Activated naive CD8-positive, alpha-beta T cell treated with anti-CD3 and anti-CD28 coated beads for 36 hours (primary cell): Measurements from ENCODE around the gene IFT27. TPM values are rescaled to one million over a fixed set of nuclear protein-coding genes. Genes with fewer than 3 reads are reported as not detected.

Experiments
- DNase-seq: peaks from one replicate; pipeline ENCODE4 v3.0.0; 2021
- H3K27ac Mint-ChIP-seq: one replicate; pipeline ENCODE4 v1.8.0; 2022; ENCODE audit warnings: mild to moderate bottlenecking, moderate library complexity, mixed read lengths
- H3K27me3 Mint-ChIP-seq: one replicate; pipeline ENCODE4 v1.8.0; 2022; ENCODE audit warnings: mild to moderate bottlenecking, mixed read lengths
- H3K36me3 Mint-ChIP-seq: one replicate; pipeline ENCODE4 v1.8.0; 2021; ENCODE audit warnings: mild to moderate bottlenecking, mixed read lengths
- H3K4me1 Mint-ChIP-seq: one replicate; pipeline ENCODE4 v1.8.0; 2021; ENCODE audit warnings: mixed read lengths
- H3K4me3 Mint-ChIP-seq: one replicate; pipeline ENCODE4 v1.8.0; 2022; ENCODE audit warnings: mild to moderate bottlenecking, moderate library complexity, mixed read lengths
- H3K9me3 Mint-ChIP-seq: one replicate; pipeline ENCODE4 v1.8.0; 2022; ENCODE audit warnings: mixed read lengths
- total RNA-seq, 2 experiments: library from RNA; stranded (reverse); gene quantifications; one replicate each; pipeline ENCODE4 v1.2.3, GENCODE V29; 2021

Gene IFT27
- total RNA-seq, 2 experiments from 2014 or later = 17.3 to 18.2 TPM

DNA sequence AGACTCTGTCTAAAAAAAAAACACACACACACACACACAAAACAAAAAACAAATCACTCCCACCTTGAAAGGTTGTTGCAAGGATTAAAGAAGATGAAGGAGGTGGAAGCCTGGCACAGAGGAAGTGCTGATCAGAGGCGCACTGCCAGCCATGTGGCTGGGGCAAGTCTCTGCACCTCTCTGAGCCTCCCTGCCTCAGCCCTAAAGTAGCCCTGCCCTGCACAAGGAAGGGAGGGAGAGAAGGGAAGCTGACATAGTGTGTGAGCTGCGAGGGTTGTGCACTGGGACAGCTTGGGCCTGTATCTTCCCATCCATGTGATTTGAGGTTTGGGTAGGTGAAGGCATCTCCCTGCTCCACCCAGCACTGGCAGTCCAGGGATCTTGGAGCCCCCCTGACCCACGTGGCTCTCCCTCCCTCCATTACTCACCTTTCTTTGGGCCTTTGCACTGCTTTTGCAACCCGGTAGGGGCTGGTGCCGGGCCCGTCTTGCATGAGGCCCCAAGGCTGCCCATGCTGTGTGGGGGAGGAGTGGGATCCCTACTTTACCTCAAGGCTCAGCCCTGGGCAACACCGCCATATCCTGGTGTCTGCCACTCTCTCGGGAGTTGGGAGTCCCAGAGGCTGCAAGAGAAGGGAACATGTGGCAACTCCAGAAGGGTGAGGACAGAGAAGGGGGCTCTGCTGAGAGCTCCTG lies 30.5 kb downstream of the IFT27 start:
- Mint-ChIP-seq H3K27ac (no peak overlapping the region), H3K9me3 (no peaks in the 10 kb centered on the region), H3K4me1 (no peaks in the 10 kb centered on the region), H3K36me3 (no peaks in the 10 kb centered on the region), H3K27me3 (peaks cover 4% of the 10 kb centered on the region), H3K4me3 (no peak overlapping the region)
- no peak for DNase-seq

GRCh38 chr22:36744791-36745190 lies 31.1 kb downstream of the IFT27 start:
- Mint-ChIP-seq H3K4me1 (no peaks in the 10 kb centered on the region), H3K4me3 (no peak overlapping the region), H3K27me3 (peaks cover 4% of the 10 kb centered on the region), H3K27ac (no peak overlapping the region), H3K9me3 (no peaks in the 10 kb centered on the region), H3K36me3 (no peaks in the 10 kb centered on the region)
- DNase-seq = no peak

GRCh38 chr22:36744413-36744765 lies 31.5 kb downstream of the IFT27 start:
- Mint-ChIP-seq H3K4me3 (no peak overlapping the region), H3K27ac (no peak overlapping the region), H3K4me1 (no peaks in the 10 kb centered on the region), H3K9me3 (no peaks in the 10 kb centered on the region), H3K36me3 (no peaks in the 10 kb centered on the region), H3K27me3 (peaks cover 4% of the 10 kb centered on the region)
- no peak for DNase-seq

GRCh38 chr22:36743591-36744412 lies 32.1 kb downstream of the IFT27 start:
- H3K27ac Mint-ChIP-seq = no peak overlapping the region
- DNase-seq = no peak
- peaks cover 2% of the 10 kb centered on the region for H3K9me3 Mint-ChIP-seq
- H3K4me3 Mint-ChIP-seq = no peak overlapping the region
- no peaks in the 10 kb centered on the region for H3K36me3 Mint-ChIP-seq
- peaks cover 8% of the 10 kb centered on the region for H3K27me3 Mint-ChIP-seq
- no peaks in the 10 kb centered on the region for H3K4me1 Mint-ChIP-seq

DNA sequence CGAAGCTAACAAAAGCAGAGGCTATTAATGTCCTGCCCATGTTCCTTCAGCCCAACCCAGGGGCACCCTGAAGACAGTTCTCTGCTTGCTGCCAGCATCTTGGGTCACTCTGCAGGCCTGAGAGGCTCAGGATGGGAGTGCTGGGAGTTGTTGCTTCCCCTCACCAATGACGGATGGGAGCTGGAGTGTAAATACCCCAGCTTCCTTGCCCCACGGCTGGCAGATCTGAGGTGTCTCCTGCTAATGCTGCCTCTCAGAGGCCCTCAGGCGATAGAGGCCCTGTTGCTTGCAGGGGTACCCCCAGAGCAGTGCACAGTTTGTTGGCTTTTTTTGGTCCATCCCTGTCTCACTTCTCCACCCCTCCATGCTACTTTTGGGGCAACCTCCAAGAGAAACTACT lies 32.9 kb downstream of the IFT27 start:
- DNase-seq = no peak
- H3K27ac Mint-ChIP-seq = no peak overlapping the region
- H3K4me3 Mint-ChIP-seq = no peak overlapping the region
- no peaks in the 10 kb centered on the region for H3K36me3 Mint-ChIP-seq
- H3K27me3 Mint-ChIP-seq = peaks cover 13% of the 10 kb centered on the region
- H3K4me1 Mint-ChIP-seq = no peaks in the 10 kb centered on the region
- peaks cover 2% of the 10 kb centered on the region for H3K9me3 Mint-ChIP-seq

DNA sequence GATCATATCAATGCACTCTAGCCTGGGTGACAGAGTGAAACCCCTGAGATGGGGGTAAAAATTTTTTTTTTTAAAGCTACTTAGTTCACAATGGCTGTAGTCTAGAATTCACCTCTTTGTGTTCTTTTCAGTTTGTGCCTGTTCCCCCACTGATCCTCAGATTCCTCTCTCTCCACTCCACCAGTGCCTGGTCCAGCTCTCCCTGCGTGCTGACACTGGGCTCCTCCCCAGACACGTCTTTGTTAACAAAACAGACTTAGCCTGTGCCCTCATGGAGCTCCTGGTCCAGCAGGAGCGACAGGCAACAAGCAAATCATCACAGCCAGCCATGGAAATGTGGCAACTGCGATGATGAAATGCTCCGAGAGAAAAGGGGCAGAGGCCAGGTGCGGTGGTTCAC lies 34.0 kb downstream of the IFT27 start:
- Mint-ChIP-seq H3K9me3 (peaks cover 2% of the 10 kb centered on the region), H3K4me3 (no peak overlapping the region), H3K36me3 (no peaks in the 10 kb centered on the region), H3K27ac (no peak overlapping the region), H3K27me3 (peaks cover 19% of the 10 kb centered on the region), H3K4me1 (no peaks in the 10 kb centered on the region)
- no peak for DNase-seq

GRCh38 chr22:36741204-36741793 lies 34.6 kb downstream of the IFT27 start:
- Mint-ChIP-seq H3K4me1 (no peaks in the 10 kb centered on the region), H3K9me3 (peaks cover 2% of the 10 kb centered on the region), H3K4me3 (no peak overlapping the region), H3K27ac (no peak overlapping the region), H3K27me3 (peaks cover 19% of the 10 kb centered on the region), H3K36me3 (no peaks in the 10 kb centered on the region)
- no peak for DNase-seq

DNA sequence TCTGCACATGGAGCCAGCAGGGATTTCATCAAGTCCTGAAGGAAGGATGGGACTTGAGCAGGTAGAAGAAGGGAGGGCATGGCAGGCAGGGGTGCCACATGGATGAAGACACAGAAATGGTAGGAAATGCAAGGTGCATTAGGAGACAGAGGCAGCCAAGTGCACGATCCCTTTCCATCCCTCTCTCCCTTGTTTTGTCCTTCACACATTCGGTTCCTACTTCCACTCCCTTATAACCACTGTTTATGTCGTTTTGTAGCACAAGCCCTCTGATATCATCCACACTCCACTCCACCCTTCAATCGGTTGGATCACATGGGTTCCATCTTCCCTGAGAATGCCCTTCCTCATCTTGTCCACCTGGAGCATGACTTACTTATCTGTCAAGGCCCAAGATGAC lies 35.2 kb downstream of the IFT27 start:
- Mint-ChIP-seq H3K4me3 (no peak overlapping the region), H3K9me3 (peaks cover 2% of the 10 kb centered on the region), H3K36me3 (no peaks in the 10 kb centered on the region), H3K27ac (no peak overlapping the region), H3K27me3 (peaks cover 19% of the 10 kb centered on the region), H3K4me1 (no peaks in the 10 kb centered on the region)
- no peak for DNase-seq

- Mint-ChIP-seq H3K27me3 (peaks cover 27% of the 10 kb centered on the region), H3K27ac (no peak overlapping the region), H3K4me3 (no peak overlapping the region), H3K9me3 (peaks cover 2% of the 10 kb centered on the region), H3K36me3 (no peaks in the 10 kb centered on the region), H3K4me1 (no peaks in the 10 kb centered on the region)
- DNase-seq = no peak
Measured at GRCh38 chr22:36739185-36739584, 36.7 kb downstream of the IFT27 start.

DNA sequence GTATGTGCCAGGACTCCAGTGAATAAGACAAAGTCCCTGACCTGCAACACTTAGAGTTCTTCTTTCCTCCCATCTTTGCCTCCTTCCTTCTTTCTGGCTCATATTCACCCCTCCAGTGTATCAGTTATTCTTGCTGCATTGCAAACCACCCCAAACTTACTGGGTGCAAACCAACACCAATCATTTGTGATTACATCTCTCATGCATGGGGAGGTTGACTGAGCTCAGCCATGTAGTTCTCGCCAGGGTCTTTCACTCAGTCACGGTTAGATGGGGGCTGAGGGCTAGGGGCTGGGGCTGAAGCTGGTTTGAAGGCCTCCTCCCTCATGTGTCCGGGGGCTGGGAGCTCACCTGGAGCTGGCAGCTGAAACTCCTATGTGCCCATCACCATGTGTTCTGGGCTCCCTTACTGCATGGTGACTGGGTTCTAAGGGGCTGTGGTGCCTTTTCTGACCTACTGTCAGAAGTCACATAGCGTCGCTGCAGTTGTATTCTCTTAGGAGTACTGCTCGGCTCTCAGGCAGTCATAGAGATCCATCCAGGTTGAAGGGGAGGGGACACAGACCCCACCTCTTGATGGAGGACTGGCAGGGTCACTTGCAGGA lies 37.4 kb downstream of the IFT27 start:
- DNase-seq = no peak
- Mint-ChIP-seq H3K27me3 (peaks cover 33% of the 10 kb centered on the region), H3K36me3 (no peaks in the 10 kb centered on the region), H3K27ac (no peak overlapping the region), H3K4me3 (no peak overlapping the region), H3K9me3 (peaks cover 2% of the 10 kb centered on the region), H3K4me1 (no peaks in the 10 kb centered on the region)

GRCh38 chr22:36737776-36738175 lies 38.1 kb downstream of the IFT27 start:
- Mint-ChIP-seq H3K4me3 (no peak overlapping the region), H3K27ac (no peak overlapping the region), H3K36me3 (no peaks in the 10 kb centered on the region), H3K9me3 (peaks cover 2% of the 10 kb centered on the region), H3K4me1 (no peaks in the 10 kb centered on the region), H3K27me3 (peaks cover 35% of the 10 kb centered on the region)
- no peak for DNase-seq

DNA sequence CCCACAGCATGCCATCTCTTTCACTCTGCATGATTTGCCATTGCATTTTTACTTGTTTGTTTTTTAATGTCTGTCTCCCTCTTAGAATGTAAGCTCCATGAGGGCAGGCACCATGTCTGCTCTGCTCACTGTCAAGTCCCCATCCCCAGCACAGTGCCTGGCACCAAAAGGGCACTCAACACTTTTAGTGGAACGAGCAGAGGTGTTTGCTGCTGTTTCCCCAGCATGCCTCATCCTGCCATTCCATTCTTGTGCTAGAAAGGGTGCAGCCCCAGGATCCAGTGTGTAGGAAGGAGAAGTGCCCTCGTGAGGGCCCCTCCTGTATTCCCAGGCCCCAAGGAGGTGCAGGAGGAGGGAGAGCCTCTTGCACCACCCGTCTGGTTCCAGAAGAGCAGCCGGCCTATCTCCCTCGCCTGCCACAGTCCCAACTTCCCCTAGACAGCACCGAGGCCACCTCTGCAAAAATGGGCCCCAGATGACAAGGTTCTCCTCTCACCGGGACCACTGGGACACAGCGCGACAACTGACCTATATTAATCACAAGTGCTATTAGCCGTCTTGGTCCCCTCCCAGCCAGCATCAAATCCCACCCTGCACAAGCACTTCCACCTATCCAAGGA lies 39.1 kb downstream of the IFT27 start:
- H3K36me3 Mint-ChIP-seq = no peaks in the 10 kb centered on the region
- H3K27me3 Mint-ChIP-seq = peaks cover 37% of the 10 kb centered on the region

DNA sequence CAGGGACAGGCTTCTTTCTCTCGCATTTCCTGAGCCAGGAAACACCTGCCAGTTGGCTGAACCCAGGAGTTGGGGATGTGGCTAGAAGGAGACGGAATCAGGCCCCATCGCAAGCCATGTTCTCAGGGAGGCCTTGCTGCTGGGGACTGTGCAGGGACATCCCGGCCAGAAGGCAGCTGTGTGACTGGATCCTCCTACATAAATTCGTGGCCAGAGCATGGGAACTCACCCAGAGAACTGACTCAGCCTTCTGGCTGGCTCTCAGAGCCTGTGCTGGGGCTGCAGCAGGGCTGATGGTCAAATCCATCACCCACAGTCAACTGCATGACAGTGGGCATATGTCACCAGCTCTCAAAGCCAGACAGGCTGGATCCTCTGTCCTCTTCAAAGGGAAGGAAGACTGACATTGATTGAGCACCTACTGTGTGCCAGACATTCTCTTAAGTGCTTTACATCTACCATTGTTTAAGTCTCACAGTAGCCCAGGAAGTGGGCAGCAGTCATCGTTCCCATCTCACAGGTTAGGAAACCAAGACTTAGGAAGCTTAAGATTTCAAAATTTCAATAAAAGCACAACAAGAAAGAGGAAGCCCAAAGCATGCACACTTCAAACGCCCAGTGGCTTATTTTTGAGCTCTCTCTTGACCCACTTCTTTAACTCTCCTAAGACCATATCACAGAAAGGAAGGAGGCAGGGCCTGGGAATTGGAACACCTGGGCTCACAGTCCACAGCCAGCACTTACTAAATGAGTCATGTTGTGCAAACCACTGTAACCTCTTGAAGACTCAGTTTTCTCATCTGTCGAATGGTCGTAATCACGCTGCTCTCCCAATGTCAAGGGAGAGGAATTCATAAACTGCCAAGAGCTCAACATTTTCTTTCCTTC lies 41.5 kb downstream of the IFT27 start:
- H3K4me1 Mint-ChIP-seq = no peaks in the 10 kb centered on the region
- no peak overlapping the region for H3K27ac Mint-ChIP-seq
- no peak for DNase-seq
- peaks cover 2% of the 10 kb centered on the region for H3K9me3 Mint-ChIP-seq
- no peaks in the 10 kb centered on the region for H3K36me3 Mint-ChIP-seq
- H3K4me3 Mint-ChIP-seq = no peak overlapping the region
- peaks cover 41% of the 10 kb centered on the region for H3K27me3 Mint-ChIP-seq

More for the DNA sequence above, 39.1 kb downstream of the IFT27 start:
- Mint-ChIP-seq H3K4me1 (no peaks in the 10 kb centered on the region), H3K4me3 (no peak overlapping the region), H3K27ac (no peak overlapping the region), H3K9me3 (peaks cover 2% of the 10 kb centered on the region)
- DNase-seq = no peak

DNA sequence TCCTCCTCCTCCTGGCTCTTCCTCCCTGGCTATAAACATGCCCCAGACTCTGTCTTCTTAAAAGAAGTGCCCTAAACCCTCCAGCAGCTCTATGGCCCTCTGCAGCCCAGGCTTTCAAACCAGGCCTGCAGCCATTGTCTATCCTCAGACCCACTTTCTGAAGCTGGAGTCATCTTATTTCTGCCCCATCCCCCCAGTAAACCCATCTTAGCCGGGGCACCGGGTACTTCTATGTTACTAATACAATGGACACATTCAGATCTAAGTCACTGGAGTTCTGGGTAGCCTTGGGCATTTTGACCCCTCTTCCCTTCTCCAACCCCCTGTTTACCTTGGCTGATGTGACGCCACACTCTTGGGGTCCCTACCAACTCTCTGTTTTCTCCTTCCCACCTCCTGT lies 42.6 kb downstream of the IFT27 start:
- peaks cover 34% of the 10 kb centered on the region for H3K27me3 Mint-ChIP-seq
- no peaks in the 10 kb centered on the region for H3K36me3 Mint-ChIP-seq
- H3K4me1 Mint-ChIP-seq = no peaks in the 10 kb centered on the region
- no peak for DNase-seq
- no peak overlapping the region for H3K4me3 Mint-ChIP-seq
- H3K9me3 Mint-ChIP-seq = no peaks in the 10 kb centered on the region
- H3K27ac Mint-ChIP-seq = no peak overlapping the region
